Stimulated activated CD8-positive, alpha-beta memory T cell treated with anti-CD3 and anti-CD28 coated beads, Interleukin-15, amount 100 ng/mL, for 24 hours (primary cell): ENCODE measurements around the gene CHST8.

ENCODE experiments used
- DNase-seq: peaks from one replicate; pipeline ENCODE4 v3.0.0-alpha.2; 2020; ENCODE audit warnings: low read depth

CHST8 gene

DNA sequence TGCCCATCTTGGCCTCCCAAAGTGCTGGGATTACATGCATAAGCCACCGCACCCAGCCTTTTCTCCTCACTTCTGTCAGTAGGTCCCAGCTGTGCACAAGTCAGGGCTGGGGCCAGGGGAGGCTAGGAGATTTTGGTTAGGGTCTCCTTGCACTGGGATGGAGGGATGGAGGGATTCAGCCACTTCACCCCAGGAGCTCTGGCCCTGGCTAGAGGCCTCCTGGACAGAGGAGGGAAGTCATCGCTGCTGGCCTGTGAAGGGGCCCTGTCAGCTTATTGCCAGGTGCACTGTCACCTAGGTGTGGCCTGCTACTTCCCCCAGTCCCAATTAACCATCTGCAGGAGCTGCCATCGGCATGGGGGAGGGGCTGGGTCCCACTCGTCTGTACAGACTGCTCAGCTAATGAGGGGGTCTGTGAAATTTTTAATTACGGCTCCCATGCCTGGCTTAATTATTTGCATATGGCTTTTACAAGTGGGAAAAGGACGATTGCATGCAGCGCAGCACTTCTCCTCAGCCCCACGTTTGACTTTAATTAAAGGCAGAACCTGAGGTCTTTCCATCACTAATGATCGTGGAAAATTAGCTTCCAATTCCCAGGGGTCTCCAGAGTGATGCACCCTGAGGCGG lies 52.4 kb downstream of the CHST8 start:
- DNase-seq = no peak

- no peak for DNase-seq
These were observed 53.0 kb downstream of the CHST8 start for GRCh38 chr19:33674626-33675367.

- no peak for DNase-seq
These were observed 53.9 kb downstream of the CHST8 start for GRCh38 chr19:33675501-33676124.

- no peak for DNase-seq
These were observed 55.4 kb downstream of the CHST8 start for GRCh38 chr19:33676999-33677665.

DNA sequence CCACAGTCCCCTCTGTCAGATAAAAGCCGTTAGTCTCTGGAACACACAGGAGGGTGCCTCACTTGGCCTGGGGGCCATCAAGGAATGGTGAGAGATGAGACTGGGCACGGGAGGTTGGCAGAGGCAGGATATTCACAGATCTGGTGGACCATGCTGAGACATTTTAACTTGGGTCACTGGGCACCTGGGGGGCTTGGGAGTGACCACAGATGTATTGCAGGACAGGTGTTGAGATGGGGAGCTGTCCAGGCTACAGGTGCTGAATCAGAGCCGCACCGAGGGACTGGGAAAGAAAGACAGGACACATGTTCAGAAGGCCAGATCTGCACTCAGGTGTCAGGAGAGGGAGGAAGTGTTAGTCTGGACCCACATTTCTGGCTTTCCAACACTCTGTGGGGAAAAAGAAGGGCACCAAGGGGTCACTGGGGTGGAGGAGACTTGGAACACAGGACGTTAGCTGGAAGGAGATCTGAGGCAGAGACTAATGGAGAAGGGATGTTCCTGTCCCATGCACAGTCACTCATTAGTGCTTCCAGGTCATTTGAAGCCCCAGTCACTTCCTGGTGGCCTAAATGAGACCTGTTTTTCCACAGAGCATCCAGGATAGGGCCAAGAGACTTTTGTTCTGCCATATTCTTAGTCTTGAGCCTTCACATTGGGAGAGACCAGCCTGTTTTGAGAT lies 56.1 kb downstream of the CHST8 start:
- no peak for DNase-seq

GRCh38 chr19:33678796-33679585 lies 57.2 kb downstream of the CHST8 start:
- DNase-seq = no peak

- DNase-seq = no peak
These were observed 57.9 kb downstream of the CHST8 start for GRCh38 chr19:33679696-33680095.

GRCh38 chr19:33681081-33681680 lies 59.4 kb downstream of the CHST8 start:
- no peak for DNase-seq

DNA sequence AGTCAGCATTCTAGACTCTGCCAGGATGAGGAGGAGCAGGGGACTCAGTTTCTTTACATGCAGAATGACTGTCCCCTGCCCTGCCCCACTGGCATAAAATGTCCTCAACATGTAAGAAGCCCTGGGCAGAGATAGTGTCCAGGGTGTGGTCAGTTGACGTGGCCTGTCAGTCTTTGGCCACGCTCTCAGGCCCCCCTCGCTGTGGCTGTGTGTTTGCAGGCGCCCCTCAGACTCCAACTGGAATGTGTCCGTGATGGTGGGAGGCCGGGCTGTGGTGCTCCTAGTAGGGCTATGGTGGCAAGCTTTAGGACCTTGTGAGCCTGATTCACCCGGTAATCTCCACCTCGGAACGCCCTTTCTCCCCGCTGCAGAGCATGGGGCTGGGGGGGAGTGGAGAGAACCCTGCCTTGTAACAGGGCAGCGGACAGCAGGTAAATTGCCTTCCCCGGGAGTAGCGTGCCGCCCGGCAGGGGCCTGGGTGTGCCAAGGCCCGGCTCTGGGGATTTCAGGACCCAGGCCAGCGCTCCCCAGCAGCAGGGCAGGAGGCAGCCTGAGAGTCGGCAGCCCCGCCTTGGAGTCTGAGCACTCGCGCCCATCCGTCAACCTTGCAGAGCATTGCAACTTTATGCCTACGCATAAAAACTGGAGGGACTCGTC lies 62.3 kb downstream of the CHST8 start:
- no peak for DNase-seq

GRCh38 chr19:33684538-33685232 lies 62.9 kb downstream of the CHST8 start:
- DNase-seq = no peak

DNA sequence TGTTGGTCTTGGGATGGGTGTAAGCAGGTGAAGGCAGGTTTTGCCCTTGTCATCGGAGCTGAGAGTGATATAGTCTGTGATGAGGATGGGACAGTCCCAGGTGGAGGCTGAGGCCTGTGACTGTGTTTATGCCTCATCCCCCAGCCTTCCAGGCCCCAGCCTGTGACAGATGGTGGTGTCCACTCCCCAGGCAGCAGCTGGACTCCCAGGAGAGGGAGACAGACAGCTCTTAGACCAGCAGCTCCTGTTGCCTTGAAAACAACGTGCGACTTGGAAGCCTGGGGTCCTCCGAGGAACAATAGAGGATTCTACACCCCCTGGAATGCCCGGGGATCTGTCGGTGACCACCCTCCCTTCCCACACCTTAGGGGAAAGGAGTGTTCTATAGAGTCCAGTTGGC lies 63.8 kb downstream of the CHST8 start:
- DNase-seq = no peak

- DNase-seq = no peak
These were observed 64.5 kb downstream of the CHST8 start for GRCh38 chr19:33686262-33686661.

- DNase-seq = no peak
These were observed 65.1 kb downstream of the CHST8 start for GRCh38 chr19:33686687-33687480.

- DNase-seq = no peak
These were observed 65.9 kb downstream of the CHST8 start for GRCh38 chr19:33687481-33688170.

DNA sequence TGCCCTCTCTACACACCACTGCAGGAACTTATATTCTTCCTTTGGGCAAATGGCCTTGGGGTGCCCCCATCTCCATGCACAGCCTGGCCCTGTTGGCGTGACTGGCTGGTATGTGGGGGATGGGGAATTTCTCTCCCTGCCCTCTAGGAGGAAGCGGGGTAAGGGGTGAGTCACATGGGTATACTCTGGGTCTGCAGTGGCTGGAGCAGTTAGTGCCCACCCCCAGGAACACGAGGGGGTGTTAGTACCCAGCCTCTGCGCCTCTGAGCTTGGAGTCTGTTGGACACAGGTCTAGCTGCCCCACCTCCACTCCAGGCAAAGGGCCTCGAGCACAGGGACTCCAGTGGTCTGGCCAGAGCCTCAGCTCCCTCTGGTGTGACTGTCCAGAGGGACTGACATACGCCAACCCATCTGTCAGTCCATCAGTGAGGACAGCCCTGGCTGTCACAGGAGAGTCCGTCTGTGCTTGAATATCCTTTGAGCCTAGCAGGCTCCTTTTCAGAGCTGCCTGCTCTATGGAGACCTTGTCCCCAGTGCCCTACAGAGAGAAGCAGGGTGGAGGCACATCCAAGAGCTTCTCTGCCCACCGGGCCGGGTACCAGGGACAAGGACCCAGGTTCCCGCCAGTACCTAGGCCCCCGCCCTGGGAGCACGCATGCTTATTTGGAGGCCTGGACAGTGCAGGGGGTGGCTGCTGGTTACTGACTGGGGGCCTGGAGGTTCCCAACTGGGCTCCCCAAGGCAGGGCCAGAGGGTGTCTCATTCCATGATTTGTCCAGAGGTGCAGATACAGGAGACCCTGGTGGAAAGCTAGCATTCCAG lies 66.6 kb downstream of the CHST8 start:
- no peak for DNase-seq

- DNase-seq = no peak
These were observed 67.5 kb downstream of the CHST8 start for GRCh38 chr19:33689138-33689746.

DNA sequence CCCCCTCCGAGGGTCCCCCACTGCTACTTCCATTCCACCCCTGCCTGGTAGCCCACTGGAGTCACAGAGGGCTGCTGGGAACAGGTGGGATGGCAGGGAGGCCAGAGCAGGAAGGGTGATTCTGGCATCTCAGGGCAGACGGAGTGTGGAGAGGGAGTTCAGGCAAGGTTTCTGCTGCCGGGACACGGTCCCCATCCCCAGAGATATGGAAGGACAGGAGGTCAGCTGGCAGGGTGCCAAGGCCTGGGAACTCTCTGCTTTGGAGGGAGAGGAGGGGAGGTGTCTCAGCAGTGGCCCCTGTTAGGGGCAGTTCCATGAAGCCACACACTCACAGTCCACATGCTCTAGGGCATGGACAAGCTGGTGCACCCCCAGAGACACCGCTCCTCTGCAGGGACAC lies 68.1 kb downstream of the CHST8 start:
- no peak for DNase-seq
